ENCODE measurements around the gene ARPC2.
A peak's percentile ranks its signal among the peaks of the same experiment; 100 is the strongest.
"Not testable (repeated sequence)": the region's sequence is repeated elsewhere in the genome, so short reads cannot be mapped to it uniquely, and the experiment has no call there.

ARPC2 gene

GRCh38 chr2:218271865-218272530 lies 55.0 kb downstream of the ARPC2 start:
- no peak for DNase-seq

- DNase-seq: peak; percentile 96
Observed at GRCh38 chr2:218272531-218273212, 55.7 kb downstream of the ARPC2 start.

- not testable (repeated sequence) for DNase-seq
Observed at GRCh38 chr2:218273214-218273907, 56.4 kb downstream of the ARPC2 start.

GRCh38 chr2:218273908-218274249 lies 56.9 kb downstream of the ARPC2 start:
- DNase-seq: no peak

GRCh38 chr2:218274586-218274985 lies 57.6 kb downstream of the ARPC2 start:
- DNase-seq: no peak

GRCh38 chr2:218275371-218276072 lies 58.5 kb downstream of the ARPC2 start:
- DNase-seq: no peak

- no peak for DNase-seq
Observed at GRCh38 chr2:218276986-218277755, 60.2 kb downstream of the ARPC2 start.

- DNase-seq: no peak
Observed at GRCh38 chr2:218277921-218278320, 60.9 kb downstream of the ARPC2 start.

GRCh38 chr2:218278531-218279360 lies 61.8 kb downstream of the ARPC2 start:
- no peak for DNase-seq

- DNase-seq: no peak
Observed at GRCh38 chr2:218280260-218280870, 63.4 kb downstream of the ARPC2 start.

GRCh38 chr2:218281449-218281848 lies 64.5 kb downstream of the ARPC2 start:
- DNase-seq: no peak

- no peak for DNase-seq
Observed at GRCh38 chr2:218282173-218282991, 65.4 kb downstream of the ARPC2 start.

GRCh38 chr2:218284106-218284811 lies 67.3 kb downstream of the ARPC2 start:
- DNase-seq: peak; percentile 76

- no peak for DNase-seq
Observed at GRCh38 chr2:218285604-218286003, 68.6 kb downstream of the ARPC2 start.

- peak; percentile 98 for DNase-seq
Observed at GRCh38 chr2:218286570-218287459, 69.8 kb downstream of the ARPC2 start.

- peak; percentile 72 for DNase-seq
Observed at GRCh38 chr2:218289639-218290315, 72.8 kb downstream of the ARPC2 start.

GRCh38 chr2:218290316-218291261 lies 73.6 kb downstream of the ARPC2 start:
- DNase-seq: peak; percentile 63

All from hematopoietic multipotent progenitor cell treated with erythropoietin and hydrocortisone succinate and interleukin-3 and kit ligand, for 6 days (in vitro differentiated cells).